K562 (cell line): Measurements from ENCODE around the gene VIPR2. TPM values are rescaled to one million over a fixed set of nuclear protein-coding genes. Genes with fewer than 3 reads are reported as not detected.

ENCODE experiments used
- ATAC-seq: fragments of 200-7000 bp; cut with Tn5 transposase; 3 replicates; pipeline ENCODE4 v1.9.1; 2020; ENCODE audit warnings: moderate library complexity
- BruUV-seq: library from RNA; stranded (reverse); fragments of 400-500 nt; replicated peaks from 2 replicates; lab custom pipeline; 2021; lab: Mats Ljungman, UMichigan
- CTCF ChIA-PET: fragments of 300-600 bp; formaldehyde crosslinking; extraction: SDS; loops from one replicate; lab custom pipeline; 2021; ENCODE audit warnings: low intra/inter-chr PET ratio; lab: Yijun Ruan, JAX
- POLR2A ChIA-PET: fragments of 300-600, 350-650 bp; sonication (Branson Sonifier 250); formaldehyde crosslinking; extraction: SDS; loops from one replicate; lab custom pipeline; 2021; ENCODE audit warnings: antibody characterized with exemption, inconsistent platforms; lab: Yijun Ruan, JAX
- DNase-seq, 4 experiments: peaks; one replicate each; pipeline versions ENCODE4 v3.0.0 to v3.0.0-alpha.2; 2011 to 2018; ENCODE audit warnings: low spot score in 3 of 4, mixed read lengths in 3 of 4; ENCODE audit errors: extremely low read depth in 1 of 4
- FAIRE-seq: peaks from 2 replicates; lab custom pipeline; 2011; peaks lifted over from hg19 to GRCh38; lab: Jason Lieb, UNC
- H2AFZ ChIP-seq: 2 replicates; pipeline ENCODE4 v1.6.0; 2011; ENCODE audit warnings: low read depth, low read length, control low read depth, inconsistent platforms
- H3K27ac ChIP-seq: fragments of 200-600 bp; 3 replicates; pipeline ENCODE4 v1.8.0; 2011; ENCODE audit warnings: low read depth, mild to moderate bottlenecking, control low read depth, inconsistent platforms, low read length, moderate library complexity, mixed read lengths; ENCODE audit errors: extremely low read depth
- H3K27me3 ChIP-seq, 2 experiments: fragments of 300-600 bp in 1 of 2; 2 replicates in 1 of 2; 3 replicates in 1 of 2; pipeline versions ENCODE4 v1.6.0 to v1.8.0; 2011; ENCODE audit warnings: inconsistent platforms in 2 of 2, low read length in 2 of 2, mild to moderate bottlenecking in 1 of 2, mixed read lengths in 1 of 2, moderate library complexity in 1 of 2; ENCODE audit not compliant: control insufficient read depth in 2 of 2, insufficient read depth in 2 of 2
- H3K36me3 ChIP-seq: fragments of 300-600 bp; 3 replicates; pipeline ENCODE4 v1.8.0; 2011; ENCODE audit warnings: mild to moderate bottlenecking, low read length, inconsistent platforms; ENCODE audit not compliant: control insufficient read depth, insufficient read depth
- H3K4me1 ChIP-seq, 2 experiments: fragments of 200-600 bp in 1 of 2; replicated peaks in 1 of 2; 2 replicates in 1 of 2; 3 replicates in 1 of 2; pipeline versions ENCODE4 v1.5.1 to v1.8.0; 2011; ENCODE audit warnings: inconsistent platforms in 2 of 2, low read length in 2 of 2, mild to moderate bottlenecking in 1 of 2, mixed read lengths in 1 of 2, moderate library complexity in 1 of 2; ENCODE audit not compliant: control insufficient read depth in 2 of 2, insufficient read depth in 2 of 2
- H3K4me2 ChIP-seq: 2 replicates; pipeline ENCODE4 v1.6.1; 2011; ENCODE audit warnings: low read length, control low read depth, inconsistent platforms, mixed read lengths; ENCODE audit not compliant: insufficient read depth
- H3K4me3 ChIP-seq: fragments of 200-600 bp; sonication (generic), shearing (Covaris generic); 2 replicates; pipeline ENCODE4 v1.5.1; 2016; ENCODE audit warnings: control low read depth, inconsistent platforms
- H3K79me2 ChIP-seq: fragments of 200-600 bp; 3 replicates; pipeline ENCODE4 v1.8.0; 2011; ENCODE audit warnings: low read length, inconsistent platforms; ENCODE audit not compliant: control insufficient read depth, insufficient read depth
- H3K9ac ChIP-seq, 2 experiments: 2 replicates each; pipeline versions ENCODE4 v1.6.0 to v1.6.1; 2011; ENCODE audit warnings: low read depth in 2 of 2, low read length in 2 of 2, control low read depth in 1 of 2, inconsistent platforms in 1 of 2, mild to moderate bottlenecking in 1 of 2, mixed read lengths in 1 of 2; ENCODE audit not compliant: insufficient read depth in 1 of 2
- H3K9me1 ChIP-seq: one replicate; pipeline ENCODE4 v1.6.0; 2011; ENCODE audit warnings: inconsistent platforms, mild to moderate bottlenecking, low read length, moderate library complexity; ENCODE audit not compliant: control insufficient read depth, insufficient read depth
- H3K9me3 ChIP-seq: replicated peaks from 2 replicates; pipeline ENCODE4 v1.5.1; 2011; ENCODE audit warnings: low read depth, low read length, inconsistent platforms; ENCODE audit not compliant: control insufficient read depth, insufficient read depth
- H4K20me1 ChIP-seq: replicated peaks from 2 replicates; pipeline ENCODE4 v1.6.1; 2011; ENCODE audit warnings: low read length, inconsistent platforms, mixed read lengths; ENCODE audit not compliant: control insufficient read depth, insufficient read depth
- ATF1 ChIP-seq, 2 experiments: fragments of 450-650 bp in 1 of 2; IDR thresholded peaks; 2 replicates each; pipeline ENCODE4 v1.6.1; 2016; ENCODE audit warnings: missing compliant biosample characterization in 1 of 2, missing genetic modification characterization in 1 of 2
- CREM ChIP-seq: IDR thresholded peaks from 2 replicates; pipeline ENCODE4 v1.6.1; 2014; ENCODE audit warnings: antibody characterized with exemption, low read depth
- HNRNPLL ChIP-seq: fragments of 200-400 bp; formaldehyde crosslinking; IDR thresholded peaks from 2 replicates; pipeline ENCODE4 v1.6.1; 2017; ENCODE audit warnings: low read length, low read depth, mild to moderate bottlenecking; ENCODE audit not compliant: poor library complexity, severe bottlenecking
- MAFG ChIP-seq: fragments of 450-650 bp; conservative IDR thresholded peaks from 2 replicates; pipeline ENCODE4 v1.6.1; 2016; ENCODE audit warnings: missing genetic modification characterization, missing compliant biosample characterization
- NUFIP1 ChIP-seq: fragments of 450-650 bp; IDR thresholded peaks from 2 replicates; pipeline ENCODE4 v1.6.1; 2018; ENCODE audit not compliant: partially characterized antibody
- ZNF764 ChIP-seq: fragments of 250-450 bp; sonication (Bioruptor Pico); IDR thresholded peaks from 2 replicates; pipeline ENCODE4 v1.4.0; 2020; ENCODE audit warnings: low read depth, mild to moderate bottlenecking, moderate library complexity
- WGBS: fragments of 100-300 bp; shearing (Covaris generic); methylation state at CpG from one replicate; pipeline ENCODE4 v1.1.6; 2016; ENCODE audit warnings: low coverage, mixed read lengths; ENCODE audit not compliant: insufficient coverage; ENCODE audit errors: missing lambda C conversion rate; 5-methylcytosine and 5-hydroxymethylcytosine counted together
- in situ Hi-C: fragments of 300-500 bp; cut with MboI; formaldehyde crosslinking; loops from 4 replicates; pipeline ENCODE4 v1.15.0; 2018; ENCODE audit warnings: inconsistent platforms, mixed read lengths
- intact Hi-C: fragments of 100-400 bp; cut with micrococcal nuclease; formaldehyde crosslinking; loops from 2 replicates; pipeline ENCODE4 v1.14.2; 2022
- polyA plus RNA-seq, 8 experiments: library from polyadenylated mRNA; depleted of rRNA in 4 of 8; stranded (reverse) in 5 of 8; unstranded in 3 of 8; fragments of >200 nt; fragmentation: Nextera tagmentation in 2 of 8; fragmentation: Illumina TruSeq in 1 of 8; extraction: Ambion mirVana in 2 of 8; extraction: Trizol in 1 of 8; gene quantifications; 2 replicates each; pipeline versions ENCODE4 v1.2.1 to v1.2.3, GENCODE V29; 2011 to 2014; ENCODE audit warnings: inconsistent platforms in 1 of 8, missing spikeins in 1 of 8
- total RNA-seq, 7 experiments: library from RNA; depleted of rRNA in 6 of 7; stranded (reverse); fragments of >200 nt in 6 of 7; fragmentation: Illumina TruSeq in 2 of 7; extraction: Trizol in 2 of 7; gene quantifications; 2 replicates each; pipeline versions ENCODE4 v1.2.1 to v1.2.3, GENCODE V29; 2011 to 2021; ENCODE audit warnings: low replicate concordance in 1 of 7

The VIPR2 gene
- total and polyA plus RNA-seq, 9 of the 15 experiments (the other 6 are each of a cell fraction or from before 2014, with no cell fraction given), result 0.04 TPM; not detected in 8

GRCh38 chr7:159068893-159069448 lies 75.7 kb downstream of the VIPR2 start (continued):
- no peak for TF ChIP-seq NUFIP1

- Histone ChIP-seq H3K9me1 (no peaks in the 10 kb centered on the region), H3K27ac (no peak overlapping the region), H3K4me3 (no peak overlapping the region), H4K20me1 (0 out of 2 replicates have a peak, but pooled peaks cover 2% of the 10 kb centered on the region), H2AFZ (0 out of 2 replicates have a peak overlapping the region, but pooled peaks have one; percentile 27), H3K9ac (peak overlapping the region in 1 of 2 experiments; percentile 32; a peak in 1 of 4 replicates), H3K9me3 (no peaks in the 10 kb centered on the region), H3K36me3 (no peaks in the 10 kb centered on the region), H3K27me3 (peaks cover 73 to 82% of the 10 kb centered on the region in 2 experiments), H3K79me2 (no peaks in the 10 kb centered on the region), H3K4me1 (peaks cover 0 to 10% of the 10 kb centered on the region in 2 experiments; a peak in 1 of 5 replicates), H3K4me2 (no peak overlapping the region)
- no peak for FAIRE-seq
- WGBS, result 1% methylated on average over 12 of the region's 12 CpGs
- ChIA-PET CTCF (no interaction called here), POLR2A (no interaction called here)
- 0 out of 2 replicates have a peak, but pooled peaks have one; percentile 4 for TF ChIP-seq MAFG (tag)
- no peak for TF ChIP-seq ZNF764 (CRISPR knock-in tag)
- no peak for TF ChIP-seq ATF1 (CRISPR knock-in tag; IDR thresholded peaks at IDR 0.05)
- peak; percentile 52 for TF ChIP-seq ATF1 (tag; IDR thresholded peaks at IDR 0.05)
- no peak for TF ChIP-seq HNRNPLL
- peak; percentile 47; the same call in 1 of the 2 replicates for TF ChIP-seq CREM
- ATAC-seq, result peak; percentile 85
- no TSS peak for BruUV-seq
- peak in 3 of 4 experiments; percentile 39 to 58 (median 44) for DNase-seq
- in situ Hi-C loops (no loop called here), intact Hi-C loops (no loop called here)
Measured at GRCh38 chr7:159068488-159068811, 76.2 kb downstream of the VIPR2 start.
